Suppressor macrophage (primary cell): ENCODE data around the gene APOBEC3H.

Experiments used
- DNase-seq, 4 experiments: peaks; one replicate each; pipeline ENCODE4 v3.0.0-alpha.2; 2020 to 2022

Gene APOBEC3H

DNA sequence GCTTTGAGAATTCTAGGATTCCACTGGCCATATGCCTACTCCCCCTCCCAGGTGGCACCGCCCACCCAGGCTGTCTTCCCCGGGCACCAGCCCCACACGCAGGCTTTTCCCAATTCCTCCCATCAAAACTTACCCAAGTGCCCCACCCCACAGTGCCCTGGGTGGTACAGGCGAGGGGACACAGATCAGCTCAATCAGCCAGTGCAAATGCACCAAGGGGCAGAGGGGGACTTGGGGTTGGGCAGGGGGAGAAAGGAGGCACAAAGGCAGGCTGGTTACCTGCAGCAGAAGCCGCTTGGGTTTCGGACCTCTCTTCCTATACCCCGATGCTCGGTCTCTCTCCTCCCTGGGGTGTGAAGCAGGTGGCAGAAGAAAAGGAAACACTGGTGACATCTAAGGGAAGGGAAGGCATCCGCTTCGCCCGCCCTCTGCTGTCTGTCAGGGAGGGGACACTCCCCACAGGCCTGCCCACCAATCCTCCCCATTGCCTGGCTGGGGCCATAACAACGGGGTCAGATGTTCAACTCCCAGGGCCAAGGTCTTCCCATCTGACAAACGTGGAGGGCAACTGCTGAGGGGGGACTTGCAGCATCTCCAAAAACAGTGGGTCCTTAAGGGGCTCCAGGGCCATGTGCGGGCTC, 41.4 kb downstream of the APOBEC3H start:
- no peak for DNase-seq

DNA sequence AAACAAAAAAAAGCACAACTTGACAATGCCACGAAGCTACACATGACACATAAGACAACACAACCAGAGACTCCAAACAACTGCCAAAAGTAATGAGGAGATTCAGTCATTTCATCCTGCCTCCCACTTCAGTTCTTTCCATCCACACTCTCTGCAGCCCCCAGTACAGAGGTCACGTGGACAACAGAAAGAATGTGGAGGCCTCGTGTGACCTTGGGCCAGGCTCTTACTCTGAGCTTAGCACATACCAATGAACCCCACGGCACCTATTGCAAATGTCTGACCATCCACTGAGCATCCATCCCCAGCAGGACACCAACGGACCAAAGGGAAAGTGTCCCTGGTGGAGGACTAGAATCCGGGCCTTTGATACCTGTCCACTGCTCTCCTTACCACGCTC, 42.9 kb downstream of the APOBEC3H start:
- DNase-seq, result no peak

DNA sequence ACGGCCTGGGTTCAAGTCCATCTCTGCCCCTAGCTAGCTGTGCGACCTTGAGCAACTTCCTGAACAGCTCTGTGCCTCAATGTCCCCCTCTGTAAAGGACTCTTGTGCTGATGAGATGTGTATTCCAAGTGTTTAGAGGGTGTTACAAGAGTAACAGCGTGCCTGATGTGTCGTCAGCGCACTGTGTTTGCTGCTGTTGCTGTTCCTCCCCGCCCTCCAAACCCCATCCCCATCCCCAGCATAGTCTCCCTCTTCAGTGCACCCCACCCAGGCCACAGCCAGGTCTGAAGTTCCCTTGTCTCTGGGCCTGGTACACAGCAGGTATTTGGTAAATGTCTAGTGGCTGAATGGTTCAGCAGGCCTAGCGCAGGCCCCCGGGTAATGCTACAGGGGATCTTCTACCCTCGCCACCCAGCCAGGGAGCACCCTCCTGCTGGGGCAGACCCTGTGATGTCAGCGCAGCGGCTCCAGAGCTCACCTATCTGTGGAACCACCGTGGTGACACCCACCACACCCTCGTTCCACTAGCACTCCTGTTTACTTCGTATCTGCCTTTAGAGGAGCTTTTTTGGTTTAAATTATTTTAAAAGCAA, 45.1 kb downstream of the APOBEC3H start:
- no peak for DNase-seq

DNA sequence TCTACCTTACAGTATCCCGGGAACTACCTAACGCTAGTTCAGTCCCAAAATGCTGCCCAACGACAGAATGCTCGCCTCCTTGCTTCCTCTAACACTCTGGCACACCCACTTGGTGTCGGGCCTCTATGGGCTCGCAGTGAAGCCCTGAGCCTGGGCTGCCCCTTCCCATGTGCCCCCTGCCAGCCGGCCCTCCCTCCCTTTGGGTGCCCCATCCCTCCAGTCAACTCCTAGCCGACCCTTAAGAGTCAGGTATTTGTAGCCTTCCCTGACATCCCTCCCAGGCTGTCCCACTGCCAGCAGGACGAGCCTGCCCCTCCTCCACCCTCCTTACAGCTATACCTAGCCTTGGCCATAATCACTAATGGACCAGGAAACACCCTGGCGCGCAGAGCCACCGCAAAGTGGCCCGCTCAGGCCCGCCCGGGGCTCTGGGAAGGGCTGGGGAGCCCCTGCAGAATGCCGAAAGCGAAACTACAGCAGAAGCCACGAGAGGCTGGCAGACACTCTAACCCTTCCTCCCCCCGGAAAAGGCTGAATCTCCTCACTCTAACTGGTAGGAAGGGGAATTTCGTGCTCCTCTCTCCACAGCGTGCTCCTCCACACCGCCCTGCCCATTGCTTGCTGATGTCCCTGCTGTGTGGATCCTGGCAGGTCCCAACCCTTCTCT, 47.2 kb downstream of the APOBEC3H start:
- peak; percentile 22 to 68 (median 66) for DNase-seq

DNA sequence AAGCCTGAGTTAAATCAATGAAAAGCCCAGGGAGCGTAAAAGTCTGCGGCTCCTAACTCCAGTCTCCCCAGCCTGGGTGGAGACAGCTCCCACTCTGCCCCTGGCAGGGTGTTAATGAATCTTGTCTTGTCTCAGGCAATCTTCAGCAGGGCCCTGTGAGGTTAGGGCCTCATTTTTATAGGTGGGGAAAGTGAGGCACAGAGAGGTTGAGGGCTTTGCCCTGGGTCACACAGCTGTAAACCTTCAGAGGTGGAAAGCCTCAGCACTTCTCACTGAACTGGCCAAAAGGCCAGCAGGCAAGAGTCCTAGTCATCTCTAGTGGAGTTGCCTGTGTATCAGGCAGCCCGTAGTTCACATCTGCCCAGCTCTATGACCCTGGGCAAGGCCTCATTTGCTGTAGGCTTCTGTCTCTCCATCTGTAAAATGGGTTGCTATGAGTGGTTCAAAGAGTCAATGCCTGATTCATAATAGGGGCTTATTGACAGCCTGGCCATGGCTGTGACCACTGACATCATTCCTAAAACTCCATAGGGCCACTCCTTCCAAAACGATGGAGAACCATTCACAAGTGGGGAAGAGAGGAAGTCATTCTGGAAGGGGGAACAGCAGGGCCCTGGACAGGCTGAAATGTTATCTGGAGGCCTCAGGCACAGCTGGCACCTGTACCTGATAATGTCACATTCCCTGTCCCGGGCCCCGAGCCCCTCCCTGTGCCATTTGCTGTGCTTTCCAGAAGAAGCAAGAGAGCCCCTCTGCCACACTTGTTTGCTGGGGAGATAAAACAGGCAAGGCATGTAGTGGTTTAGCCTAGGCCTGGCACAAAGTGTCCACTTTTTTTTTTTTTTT, 49.4 kb downstream of the APOBEC3H start:
- no peak for DNase-seq

DNA sequence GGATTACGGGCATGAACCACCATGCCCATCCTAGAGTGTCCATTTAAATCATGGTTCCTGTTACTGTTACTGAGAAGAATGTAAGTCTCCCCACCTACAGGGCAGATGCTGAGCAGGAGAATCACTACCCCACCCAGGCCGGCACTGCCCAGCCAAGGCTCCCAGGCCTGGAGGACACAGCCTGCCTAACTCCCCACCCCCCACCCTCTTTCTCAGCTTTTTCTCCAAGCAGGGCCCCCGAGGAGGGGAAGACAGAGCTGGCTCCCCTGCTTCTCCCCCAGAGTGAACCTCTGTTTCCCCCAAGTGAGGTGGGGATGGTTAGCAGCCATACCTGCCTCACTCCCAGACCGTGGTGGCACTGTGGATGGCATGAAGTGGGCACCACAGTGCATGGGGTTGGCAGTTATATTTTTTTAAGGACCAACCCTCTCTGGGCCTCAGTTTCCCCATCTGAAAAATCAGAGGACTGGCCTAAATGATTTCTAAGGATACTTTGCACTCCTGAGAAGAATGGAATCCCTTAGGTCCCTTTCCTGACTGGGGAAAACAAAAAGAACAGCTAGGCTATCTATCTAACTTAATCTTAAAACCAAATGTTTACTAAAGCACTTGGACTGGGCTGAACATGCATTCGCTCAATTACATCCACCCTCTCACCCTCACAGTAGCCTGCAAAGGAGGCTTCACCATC, 50.4 kb downstream of the APOBEC3H start:
- DNase-seq, result no peak

DNA sequence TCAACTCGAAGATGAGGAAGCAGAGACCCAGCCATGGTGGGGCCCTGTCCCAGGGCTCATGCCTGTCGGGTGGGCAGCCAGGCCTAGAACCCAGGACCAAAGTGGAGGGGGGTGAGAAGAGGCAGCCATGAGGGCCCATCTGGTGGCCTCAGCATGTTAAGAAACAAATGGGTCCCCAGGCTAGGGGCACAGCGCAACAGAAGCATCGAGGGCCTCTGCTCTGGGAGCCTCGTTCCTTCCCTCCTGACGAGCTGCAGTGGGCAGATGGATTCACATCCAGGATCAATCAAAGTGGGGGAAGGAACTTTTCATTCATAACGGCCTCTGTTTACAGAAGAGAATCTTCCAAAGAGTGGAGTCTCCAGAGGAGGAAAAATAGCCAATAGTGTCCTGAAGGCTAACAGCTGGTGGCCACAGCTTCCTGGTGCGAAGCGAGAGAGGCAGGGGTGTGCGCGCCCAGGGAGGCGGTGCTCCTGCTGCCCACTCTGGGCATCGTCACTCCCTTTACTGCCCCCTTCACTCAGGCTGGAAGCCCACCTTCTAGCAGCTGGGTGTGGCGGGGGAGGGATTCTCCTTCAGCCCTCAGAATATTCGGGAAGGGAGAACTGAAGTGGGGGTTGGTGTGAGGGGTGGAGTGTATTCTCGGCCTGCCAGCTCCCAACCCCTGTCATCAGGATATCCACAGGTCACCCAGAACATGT, 51.1 kb downstream of the APOBEC3H start:
- DNase-seq, result no peak

DNA sequence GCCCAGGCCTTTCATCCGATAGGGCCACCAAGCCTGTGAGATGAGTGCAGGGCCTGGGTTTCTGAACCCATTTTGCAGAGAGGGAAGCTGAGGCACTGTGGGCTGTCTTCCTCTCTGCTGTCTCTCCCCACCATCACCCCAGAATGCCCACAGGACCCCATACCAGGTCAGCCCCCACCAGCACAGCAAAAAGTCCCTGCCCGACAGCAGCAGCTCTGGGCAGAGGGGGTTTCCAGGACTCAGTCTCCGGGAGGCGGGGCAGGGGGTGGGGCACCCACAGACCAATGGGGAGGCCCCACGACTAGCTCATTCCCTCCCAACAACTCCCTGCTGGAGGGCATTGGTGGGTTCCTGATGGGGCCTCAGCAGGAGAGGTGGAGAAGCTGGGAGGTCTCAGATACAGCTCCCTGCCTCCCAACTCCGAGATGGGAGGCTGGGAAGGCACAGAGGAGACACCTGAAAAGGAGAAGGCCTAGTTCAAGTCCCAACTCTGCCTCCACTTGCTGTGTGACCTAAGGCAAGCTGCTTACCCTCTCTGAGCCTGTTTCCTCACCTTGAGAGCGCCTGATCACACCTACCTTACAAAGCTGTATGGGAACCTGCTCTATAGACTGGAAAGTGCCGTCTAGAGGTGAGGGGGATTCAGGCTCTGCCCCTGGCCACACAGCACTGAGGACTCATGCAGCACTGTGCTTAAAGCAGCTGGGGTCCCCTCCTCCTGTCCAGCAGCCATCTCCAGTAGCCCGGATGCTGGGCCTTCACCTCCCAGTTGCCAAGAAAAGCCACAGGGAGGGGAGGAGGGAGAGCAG, 51.9 kb downstream of the APOBEC3H start:
- DNase-seq, result no peak

DNA sequence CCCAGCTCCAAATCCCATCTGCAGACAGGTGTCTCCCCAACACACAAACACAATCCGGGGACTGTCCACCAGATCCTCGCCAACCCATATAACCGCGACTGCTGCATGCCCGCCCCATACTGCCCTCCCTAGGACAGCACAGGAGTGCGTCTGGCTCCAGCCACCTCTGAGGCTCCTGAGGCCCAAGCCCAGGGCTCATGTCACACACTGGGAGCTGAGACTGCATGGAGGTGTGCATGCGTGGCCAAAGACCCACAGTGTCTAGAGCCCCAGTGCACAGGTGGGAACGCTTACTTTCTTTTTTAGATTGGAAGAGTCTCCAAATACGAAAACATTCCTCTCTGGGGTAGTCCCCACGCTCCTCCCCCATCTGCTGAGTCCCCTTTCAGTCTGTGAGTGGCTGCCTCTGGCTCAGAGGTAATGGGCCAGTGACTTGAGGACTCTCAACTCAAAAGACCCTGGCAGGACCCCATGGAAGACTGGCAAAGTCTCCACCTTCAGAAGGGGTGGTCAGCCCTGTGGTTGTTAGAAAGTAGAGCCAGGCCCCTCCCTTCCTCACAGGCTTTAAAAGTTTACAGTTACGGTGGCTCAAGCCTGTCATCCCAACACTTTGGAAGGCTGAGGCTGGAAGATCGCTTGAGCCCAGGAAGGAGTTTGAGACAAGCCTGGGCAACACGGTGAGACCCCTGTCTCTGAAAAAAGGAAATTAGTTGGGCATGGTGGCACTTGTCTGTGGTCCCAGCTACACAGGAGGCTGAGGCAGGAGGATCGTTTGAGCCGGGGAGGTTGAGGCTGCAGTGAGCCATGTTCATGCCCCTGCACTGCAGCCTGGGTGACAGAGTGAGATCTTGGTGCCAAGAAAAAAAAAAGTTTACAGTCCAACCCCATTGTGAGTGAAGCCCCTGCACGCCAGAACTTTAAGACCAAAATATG, 53.1 kb downstream of the APOBEC3H start:
- no peak for DNase-seq

DNA sequence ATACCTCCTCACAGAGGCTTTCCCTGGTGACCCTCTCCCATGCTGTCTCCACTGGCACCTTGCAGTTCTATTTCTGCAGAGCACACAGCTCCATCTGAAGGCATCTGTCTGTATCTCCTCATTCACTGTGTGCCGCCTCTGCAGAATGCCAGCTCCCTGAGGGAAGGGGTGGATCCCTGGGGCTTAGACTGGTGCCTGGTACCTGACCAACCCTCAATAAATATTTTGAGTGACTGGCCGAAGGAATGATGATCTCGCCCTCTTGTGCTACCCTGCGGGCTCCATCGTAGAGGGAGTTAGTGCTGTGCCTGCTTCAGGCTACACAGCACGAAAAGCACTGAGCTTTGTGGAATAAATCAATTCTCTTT, 53.8 kb downstream of the APOBEC3H start:
- no peak for DNase-seq

DNA sequence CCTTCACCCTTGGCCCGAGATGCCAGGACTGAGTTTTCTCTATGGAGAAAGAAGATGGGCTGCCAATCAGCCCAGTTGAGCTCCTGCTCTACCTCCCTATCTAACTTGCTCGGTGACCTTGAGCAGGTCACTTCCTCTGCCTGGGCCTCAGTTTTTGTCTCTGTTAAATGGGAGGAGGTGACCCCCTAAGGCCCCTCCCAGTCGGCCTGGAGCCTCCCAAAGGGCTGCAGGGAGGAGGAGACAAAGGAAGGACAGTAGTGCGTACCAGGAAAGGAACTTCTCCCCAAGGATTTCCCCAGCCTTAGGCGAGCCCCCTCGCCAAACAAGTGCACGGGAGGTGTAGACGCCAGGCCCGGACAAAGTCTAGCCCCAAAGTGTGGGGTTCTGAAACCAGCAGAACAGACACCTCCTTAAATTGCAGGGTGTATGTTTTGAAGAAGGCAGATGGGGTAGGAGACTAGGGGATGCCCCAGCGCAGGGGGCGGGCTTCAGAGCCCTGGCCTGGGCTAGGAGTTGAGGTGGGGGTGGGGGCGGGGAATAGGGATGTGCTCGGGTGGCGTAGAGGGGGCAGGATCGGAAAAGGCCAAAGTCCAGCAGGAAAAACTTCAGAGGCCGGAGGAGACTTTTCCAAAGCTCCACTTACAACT, 54.4 kb downstream of the APOBEC3H start:
- no peak for DNase-seq

DNA sequence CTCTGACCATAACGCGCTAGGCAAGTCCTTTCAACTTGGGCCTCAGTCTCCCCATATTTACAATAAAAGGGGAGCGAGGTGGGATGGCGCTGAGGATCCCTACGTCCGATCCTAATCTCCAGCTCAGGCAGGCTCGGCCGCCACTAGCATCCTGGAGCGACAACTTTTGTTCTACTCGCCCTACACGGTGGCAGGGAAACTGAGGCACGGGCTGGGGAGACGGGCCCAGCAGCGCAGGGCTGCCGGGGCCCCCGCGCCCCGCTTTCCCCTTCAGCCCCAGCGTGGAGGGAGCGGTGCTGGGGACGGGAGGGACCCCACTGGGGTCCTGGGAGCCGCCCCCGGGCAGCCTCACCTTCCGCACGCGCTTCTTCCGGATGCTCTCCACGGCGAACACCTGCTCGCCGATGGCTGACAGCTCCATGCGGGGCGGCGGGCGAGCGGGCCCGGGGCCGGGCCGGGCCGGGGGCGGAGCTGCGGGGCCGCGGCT, 55.0 kb downstream of the APOBEC3H start:
- no peak for DNase-seq

DNA sequence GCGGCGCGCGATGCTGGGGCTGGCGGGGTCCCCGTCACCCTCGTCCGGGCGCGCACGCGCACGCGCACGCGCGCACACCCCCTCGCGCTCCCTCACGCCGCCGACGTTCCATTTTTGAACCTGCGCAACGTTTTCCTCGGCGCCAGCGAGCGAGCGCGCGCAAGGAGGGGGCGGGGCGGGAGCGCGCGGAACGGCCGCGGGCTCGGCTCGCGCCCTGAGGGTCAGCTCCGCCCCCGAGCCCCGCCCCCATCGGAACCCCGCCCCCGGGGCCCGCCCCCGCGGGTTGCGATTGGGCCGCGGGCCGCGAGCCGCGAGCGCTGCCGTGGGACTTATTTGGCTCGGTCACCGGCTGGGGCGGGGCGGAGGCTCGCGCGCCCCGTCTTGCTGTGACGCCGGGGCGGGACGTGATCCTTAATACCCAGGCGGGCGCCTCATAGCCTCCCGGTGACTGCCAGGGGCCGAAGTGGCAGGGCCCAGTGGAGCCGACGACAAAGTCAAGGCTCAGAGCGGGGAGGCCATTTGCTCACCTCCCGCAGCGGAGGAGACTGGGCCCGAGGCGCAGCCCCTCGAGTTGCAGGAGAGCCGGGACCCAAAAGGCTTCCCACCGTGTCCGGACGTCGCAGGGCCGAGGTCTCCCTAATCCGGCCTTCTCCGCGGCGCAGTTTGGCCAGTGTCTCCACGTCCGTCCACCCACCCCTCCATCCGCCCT, 55.6 kb downstream of the APOBEC3H start, which contains the start of gene CBX7:
CBX7 (minus strand) TSS at position 170 of the 709 bp plus-strand sequence. CDS start 236 bp downstream, outside the sequence.
- peak; percentile 93 to 98 (median 96) for DNase-seq

DNA sequence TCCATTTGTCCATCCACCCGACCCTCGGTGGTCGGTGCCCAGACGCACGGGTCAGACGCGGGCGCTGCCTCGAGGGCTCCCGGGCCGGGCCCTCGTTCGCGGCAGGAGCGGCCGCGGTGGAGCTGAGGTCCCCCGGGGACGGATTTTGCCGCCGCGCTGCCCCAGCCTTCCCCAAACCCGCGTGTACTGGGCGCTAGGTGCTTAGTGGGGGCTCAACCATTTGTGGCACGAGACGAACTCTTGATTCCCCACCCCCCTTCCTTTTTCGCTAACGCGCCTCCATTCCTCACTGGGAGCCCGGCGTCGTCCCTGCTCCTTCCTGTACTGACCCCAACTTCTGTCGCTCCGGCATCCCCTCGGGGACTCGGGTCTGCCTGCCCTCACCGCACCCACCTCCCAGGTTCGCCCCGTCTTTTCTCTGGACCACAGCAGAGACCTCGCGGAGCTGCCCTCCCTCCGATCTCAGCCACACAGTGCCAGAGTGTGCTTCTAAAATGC, 56.2 kb downstream of the APOBEC3H start:
- peak in 1 of 4 experiments; percentile 15 for DNase-seq
